Measurements from ENCODE around the gene MAP2K5. TPM values are rescaled to one million over a fixed set of nuclear protein-coding genes. Genes with fewer than 3 reads are reported as not detected.
A peak's percentile ranks its signal among the peaks of the same experiment; 100 is the strongest.

The MAP2K5 gene
- total RNA-seq, 1 experiment from 2014 or later, result 3.8 TPM

DNA sequence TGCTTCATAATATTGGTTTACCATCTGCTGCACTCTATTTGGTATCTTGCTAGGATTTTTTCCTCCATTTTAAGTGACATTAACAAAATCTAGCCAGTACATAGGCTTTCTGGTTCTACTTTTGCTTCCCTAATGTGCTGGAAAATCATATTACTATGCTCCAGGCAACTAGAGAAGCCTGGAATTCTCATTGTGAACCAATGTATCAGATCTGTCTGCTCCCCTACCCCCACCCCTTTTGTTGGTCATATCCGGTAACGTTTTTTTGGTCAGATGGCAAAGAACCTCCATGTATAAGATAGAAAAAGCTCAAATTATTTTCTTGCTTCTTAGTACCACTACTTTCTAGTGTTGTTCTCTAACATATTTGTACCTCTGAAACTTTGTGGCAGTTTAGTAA, 17.1 kb downstream of the MAP2K5 start:
- DNase-seq (ENCODE audit: low spot score), result no peak

DNA sequence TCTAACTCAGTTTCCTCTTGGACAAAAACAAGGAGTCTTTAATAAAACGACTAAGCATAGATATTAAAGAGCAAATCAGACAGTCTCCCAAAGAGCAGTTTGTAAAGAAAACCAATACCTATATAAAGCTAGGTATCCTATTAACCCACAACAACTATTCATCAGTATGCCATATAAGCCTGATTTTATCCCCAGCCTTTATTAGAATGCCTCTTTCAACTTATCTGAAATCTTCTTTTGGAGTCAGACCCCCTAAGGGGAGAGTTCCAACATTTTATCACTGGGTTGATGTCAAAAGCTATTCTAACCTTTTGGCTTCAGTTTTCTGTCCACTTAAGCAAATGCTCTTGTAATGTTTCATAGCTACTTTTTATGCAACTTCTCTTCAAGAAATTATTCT, 17.8 kb downstream of the MAP2K5 start:
- no peak for DNase-seq (ENCODE audit: low spot score)

DNA sequence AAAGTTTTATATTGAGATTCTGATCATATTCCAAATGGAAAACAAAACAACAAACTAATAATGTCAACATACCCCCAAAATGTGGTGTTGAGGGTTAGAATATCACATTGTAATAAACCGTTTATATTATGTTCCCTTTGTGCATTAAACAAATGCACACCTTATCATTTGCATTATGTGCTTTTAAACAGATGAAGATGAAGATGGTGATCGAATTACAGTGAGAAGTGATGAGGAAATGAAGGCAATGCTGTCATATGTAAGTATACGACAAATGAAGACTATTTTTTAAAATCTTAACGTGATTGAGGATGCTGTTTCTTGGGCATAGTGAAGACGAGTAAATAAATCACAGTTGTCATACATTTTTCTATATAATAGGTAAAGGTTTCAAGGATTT, 20.6 kb downstream of the MAP2K5 start:
- no peak for DNase-seq (ENCODE audit: low spot score)

DNA sequence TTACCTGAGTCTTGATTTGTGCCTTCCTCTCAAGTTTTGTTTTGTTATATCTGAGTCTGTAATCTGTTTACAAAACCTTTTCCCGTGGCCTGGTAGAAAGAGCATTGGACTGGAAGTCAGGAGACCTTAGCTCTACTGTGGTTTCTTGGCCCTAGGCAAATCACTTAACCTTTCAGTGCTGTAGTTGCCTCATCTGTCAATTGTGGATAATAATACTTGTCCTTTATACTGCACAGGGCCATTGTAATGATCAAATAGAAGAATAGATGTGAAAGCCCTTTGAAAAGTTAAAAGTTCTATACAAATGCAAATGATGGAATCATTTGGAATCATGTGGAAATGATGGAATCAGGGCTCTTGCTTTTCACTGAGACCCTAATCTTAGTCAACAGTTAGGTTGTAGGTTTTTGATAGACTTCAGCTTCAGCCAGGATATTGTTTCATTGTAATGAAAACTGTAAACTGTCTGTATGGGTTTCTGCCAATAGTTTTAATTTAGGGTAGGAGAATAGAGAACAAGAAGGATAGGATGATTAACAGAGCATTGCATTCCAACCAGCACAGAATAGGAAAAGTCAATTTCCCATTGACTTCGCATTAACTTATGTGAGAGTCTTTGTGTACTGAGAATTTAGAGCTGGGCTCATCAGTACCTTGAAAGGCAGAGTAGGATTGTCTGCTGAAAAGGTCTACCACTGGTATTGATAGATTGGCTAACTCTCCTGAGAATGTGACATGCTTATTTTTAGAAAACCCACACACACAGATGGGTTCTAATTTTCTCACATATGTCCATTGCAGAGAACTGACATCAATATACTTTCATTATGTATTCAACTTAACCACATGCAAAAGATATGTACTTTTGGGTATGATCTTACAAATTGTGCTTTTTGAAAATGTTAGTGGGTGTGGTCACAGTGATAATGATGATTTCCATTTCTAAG, 21.8 kb downstream of the MAP2K5 start:
- no peak for DNase-seq (ENCODE audit: low spot score)

DNA sequence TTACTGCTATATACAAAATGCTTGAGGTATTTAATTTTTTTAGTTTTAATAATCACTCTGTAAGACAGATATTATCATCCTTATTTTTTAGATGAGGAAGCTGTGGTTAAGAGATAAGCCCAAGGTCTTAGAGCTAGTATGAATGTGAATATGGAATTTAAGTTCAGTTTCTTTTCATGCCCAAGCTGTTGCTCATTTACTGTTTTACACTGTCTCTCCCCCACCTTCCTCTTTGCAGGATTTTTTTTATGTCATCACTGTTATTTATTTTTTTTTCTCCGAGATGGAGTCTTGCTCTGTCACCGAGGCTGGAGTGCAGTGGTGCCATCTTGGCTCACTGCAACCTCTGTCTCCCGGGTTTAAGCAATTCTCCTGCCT, 22.5 kb downstream of the MAP2K5 start:
- no peak for DNase-seq (ENCODE audit: low spot score)

DNA sequence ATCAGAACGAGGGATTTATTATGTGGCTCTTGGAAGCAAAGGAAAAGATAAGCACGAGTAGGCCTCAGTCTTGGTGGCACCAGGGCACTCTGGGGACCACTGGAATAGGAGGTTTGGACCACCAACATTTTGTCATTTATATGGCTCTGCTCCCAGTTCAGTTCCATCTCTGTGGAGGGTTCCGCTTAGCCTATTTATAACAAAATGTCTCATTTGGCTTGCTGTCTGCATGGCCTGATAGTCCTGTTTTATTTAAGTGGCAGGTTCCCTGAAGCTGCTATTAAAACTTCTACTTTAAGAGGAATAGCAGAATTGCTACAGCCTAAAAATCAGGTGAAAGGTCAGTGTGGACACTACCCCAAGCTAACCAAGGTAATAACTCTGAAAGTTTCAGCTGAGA, 27.2 kb downstream of the MAP2K5 start:
- no peak for DNase-seq (ENCODE audit: low spot score)

DNA sequence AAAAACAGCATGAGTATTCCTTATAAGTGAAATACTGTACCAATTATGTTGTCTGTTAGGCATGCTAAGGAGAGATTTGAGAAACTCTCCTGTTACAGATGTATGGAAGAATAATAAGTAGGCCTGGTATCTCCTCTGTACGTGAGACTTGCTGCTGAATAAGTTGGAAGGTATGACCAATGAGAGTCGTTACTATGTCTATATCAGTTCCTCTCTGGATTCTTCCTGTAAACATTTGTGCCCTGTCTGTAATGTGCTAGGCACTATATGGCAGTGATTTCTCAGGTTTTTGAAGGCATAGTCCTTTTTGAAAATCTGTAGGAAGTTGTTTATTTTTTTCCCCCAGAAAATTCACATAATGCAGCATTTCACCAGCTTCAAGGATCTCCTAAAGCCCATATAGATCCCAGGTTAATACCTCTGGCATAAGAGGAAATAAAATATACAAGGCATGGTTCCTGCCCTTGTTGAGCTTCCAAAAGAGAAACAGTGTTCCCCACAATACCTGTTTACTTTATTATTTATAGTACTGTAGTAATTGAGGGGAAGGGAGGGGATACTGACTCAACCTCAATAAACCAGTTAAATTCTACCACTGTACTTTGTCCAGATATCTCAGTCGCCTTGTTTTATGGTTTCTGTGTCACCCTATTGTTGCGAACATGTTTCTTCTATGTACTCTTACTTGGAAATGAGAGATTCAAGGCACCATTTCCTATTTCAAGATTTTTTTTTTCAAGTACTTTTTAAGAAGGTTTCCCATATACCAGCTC, 28.6 kb downstream of the MAP2K5 start:
- peak; percentile 25 for DNase-seq (ENCODE audit: low spot score)

DNA sequence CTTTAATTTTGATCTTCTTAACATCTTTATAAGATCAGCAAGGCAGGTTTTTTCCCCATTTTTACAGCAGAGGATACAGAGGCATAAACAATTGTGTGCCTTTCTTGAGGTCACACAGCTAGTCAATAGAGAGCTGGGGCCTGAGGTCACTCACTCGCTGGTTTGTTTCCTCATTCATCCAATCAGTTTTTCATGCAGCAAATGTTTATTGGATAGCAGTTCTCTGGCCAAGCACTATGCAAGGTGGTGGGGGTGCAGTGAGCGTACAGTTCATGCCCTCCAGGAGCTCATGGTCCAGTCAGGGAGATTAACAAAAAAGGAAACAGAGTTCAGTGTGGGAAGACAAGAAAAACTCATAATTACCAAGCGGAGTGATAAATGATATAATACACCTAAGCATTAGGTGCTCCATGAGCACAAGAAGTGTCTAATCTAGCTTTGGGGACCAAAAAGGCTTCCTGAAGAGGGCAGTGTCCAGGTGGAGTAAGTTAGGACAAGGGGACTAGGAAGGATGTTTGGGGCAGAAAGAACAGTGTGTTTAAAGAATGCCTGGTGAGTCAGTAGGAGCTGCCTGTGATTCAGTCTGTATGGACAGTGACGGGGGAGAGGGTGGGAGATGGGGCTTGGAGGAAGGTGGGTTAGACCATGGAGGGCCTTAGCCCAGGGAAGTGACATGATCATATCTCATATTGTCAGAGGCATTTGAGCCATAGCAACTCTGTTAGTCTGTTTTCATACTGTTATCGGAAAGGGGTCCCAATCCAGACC, 29.3 kb downstream of the MAP2K5 start:
- DNase-seq (ENCODE audit: low spot score), result peak; percentile 27

DNA sequence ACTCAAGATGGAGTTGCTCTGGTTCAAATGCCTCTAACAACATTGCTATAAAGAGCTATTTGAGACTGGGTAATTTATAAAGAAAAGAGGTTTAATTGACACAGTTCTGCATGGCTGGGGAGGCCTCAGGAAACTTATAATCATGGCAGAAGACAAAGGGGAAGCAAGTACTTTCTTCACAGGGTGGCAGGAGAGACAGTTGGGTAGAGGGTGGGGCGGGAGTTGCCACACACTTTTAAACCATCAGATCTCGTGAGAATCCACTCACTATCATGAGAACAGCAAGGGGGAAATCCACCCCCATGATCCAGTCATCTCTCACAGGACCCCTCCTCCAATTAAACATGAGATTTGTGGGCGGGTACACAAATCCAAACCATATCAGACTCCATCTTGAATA, 30.7 kb downstream of the MAP2K5 start:
- no peak for DNase-seq (ENCODE audit: low spot score)

DNA sequence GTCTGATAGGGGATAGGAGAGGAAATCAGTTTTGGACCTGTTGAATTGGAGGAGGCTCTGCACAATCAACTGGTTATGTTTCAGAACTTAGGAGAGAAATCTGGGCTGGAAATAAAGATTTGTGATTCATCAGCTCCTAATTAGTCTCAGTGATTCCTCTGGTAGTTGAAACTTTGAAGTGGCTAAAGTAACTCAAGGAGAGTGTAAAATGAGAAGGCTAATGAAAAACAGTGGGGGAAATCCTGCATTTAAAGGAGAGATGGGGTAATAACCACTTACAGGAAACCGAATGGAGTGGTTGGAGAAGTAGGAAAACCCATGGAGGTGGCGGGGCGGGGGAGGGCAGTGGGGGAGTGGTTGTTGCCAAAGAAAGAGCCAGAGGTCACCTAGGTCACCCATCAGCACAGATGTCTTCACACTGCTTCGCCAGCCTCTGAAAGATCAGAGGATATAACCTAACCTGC, 32.6 kb downstream of the MAP2K5 start:
- DNase-seq (ENCODE audit: low spot score), result no peak

DNA sequence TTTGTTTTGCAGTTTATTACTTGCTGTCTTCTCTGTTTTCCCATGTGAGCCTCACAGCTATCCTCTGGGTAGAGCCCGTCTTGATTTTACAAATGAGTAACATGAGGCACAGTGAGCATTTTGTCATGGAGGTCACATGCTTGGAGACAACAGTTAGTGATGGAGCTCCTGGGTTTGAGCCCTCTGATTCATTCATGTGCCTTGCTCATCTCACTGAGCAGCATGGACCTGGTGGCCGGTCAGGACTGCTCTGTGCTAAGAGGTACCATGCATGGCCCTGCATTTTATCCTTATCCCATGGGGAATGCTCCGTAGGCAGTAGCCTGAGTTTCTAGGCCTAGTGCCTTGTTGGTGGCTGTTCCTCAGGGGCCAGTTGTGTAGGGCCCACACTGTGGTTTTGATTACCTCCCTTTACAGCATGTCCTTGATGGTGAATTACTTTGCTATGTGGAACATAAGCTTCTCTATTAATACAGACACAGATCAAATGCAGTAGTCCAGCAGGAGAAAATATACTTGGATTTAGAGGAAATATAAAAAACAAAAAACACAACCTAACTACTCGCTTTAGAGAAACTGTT, 35.6 kb downstream of the MAP2K5 start:
- no peak for DNase-seq (ENCODE audit: low spot score)

DNA sequence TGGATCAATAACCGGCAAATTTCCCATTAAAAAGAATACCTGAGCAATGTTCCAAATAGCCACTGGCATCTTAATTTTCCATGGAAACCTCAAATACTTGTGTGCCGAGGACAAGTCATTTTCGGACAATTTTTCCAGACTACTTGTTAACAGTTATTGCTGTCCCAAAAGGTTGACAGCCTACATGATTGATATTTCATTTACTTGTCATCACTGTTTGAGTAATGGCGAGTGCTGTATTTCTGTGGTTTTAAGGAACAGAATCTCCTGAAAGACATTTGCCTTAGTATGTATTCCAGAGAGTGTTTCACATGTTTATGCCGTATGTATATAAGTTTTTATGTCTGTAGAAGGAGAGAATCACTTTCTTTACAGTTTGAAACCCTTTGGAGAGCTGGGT, 36.7 kb downstream of the MAP2K5 start:
- no peak for DNase-seq (ENCODE audit: low spot score)

DNA sequence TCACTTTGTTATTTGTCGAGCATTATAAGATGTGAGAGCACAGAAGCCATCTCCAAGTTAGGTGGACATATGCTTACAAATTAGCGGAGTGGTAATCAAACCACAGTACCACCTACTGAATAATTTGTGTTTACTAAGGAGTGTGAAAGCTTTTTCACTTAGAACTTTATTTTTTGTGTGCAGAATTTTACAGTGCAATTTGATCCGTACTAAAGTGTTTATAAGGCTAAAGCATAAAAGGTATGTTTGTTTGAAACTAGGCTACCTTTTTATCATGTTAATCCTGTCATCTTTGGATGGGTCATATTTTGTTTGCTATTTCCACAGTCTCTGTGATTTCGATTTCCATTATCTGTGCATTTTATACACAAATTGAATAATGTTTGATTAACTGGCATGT, 37.5 kb downstream of the MAP2K5 start:
- no peak for DNase-seq (ENCODE audit: low spot score)

DNA sequence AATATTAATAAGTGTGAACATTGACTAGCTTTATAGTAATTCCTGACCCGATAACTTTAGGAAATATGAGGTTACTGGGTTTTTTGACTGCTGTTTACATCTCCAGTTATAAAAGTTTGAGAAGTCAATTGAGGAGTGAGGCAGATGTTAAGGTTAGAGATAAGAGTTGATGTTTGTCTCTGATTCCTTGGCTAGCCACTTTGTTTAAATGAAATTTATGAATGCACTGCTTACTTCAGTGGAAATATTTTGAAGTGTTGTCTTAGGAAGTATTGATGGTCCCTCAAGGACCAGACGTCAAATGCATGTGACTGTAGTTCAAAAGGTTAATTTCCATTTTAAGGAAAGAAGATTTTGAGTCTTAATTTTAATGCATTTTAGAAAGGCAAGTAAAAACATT, 41.7 kb downstream of the MAP2K5 start:
- no peak for DNase-seq (ENCODE audit: low spot score)

DNA sequence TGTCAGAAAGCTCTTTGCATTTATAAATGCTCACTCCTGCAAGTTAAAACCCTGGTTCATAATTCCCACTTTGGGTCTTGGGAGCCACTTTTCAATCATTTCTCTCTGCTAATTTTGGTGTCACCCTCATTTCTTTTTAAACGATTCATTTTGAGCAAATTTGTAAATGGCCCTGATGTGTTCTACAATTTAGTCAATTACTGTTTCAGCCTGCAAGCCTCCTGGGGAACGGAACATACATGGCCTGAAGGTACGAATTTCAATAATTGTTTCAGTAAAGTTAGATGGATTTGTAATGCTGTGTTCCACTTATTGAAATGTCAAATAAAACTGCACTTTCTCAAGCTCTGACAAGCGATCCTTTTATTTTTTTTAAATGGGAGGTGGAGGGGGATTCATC, 43.2 kb downstream of the MAP2K5 start:
- DNase-seq (ENCODE audit: low spot score), result no peak

DNA sequence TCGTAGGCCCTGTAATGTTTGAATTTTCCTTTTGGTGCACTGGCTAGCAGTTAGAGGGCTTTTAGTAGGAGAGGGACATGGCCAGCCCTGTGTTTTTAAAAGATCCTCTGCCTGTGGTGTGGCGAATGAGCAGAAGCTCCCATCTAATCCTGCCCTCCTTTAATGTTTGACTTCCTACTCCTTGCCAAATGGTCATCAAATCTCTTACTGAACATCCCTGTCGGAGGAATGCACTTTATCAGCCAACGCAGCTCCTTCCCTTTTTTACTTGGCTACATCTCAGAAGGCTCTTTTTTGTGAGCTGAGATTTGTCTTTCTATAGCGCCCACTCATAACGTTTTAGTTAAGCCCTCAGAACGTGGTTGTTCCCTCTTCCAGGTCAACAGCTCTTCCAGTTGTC, 44.8 kb downstream of the MAP2K5 start:
- no peak for DNase-seq (ENCODE audit: low spot score)

DNA sequence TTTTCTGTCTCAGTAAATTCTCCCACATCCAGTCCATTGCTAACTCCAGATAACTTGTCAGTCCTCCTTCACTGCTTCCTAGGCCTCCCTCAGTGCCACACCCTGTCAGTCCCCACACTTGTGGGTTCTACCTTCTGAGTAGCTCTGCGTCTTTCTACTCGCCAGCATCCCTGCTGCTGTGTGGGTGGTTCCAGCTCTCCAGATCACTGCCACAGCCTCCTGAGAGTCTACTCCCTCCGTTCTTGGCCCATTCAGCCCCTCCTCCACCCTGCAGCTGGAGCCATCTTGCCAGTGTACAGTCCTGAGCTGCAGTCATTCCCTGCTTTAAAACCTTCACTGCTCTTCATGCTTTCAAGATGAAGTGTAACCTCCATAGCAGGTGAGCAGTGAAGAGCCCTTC, 45.3 kb downstream of the MAP2K5 start:
- DNase-seq (ENCODE audit: low spot score), result no peak

DNA sequence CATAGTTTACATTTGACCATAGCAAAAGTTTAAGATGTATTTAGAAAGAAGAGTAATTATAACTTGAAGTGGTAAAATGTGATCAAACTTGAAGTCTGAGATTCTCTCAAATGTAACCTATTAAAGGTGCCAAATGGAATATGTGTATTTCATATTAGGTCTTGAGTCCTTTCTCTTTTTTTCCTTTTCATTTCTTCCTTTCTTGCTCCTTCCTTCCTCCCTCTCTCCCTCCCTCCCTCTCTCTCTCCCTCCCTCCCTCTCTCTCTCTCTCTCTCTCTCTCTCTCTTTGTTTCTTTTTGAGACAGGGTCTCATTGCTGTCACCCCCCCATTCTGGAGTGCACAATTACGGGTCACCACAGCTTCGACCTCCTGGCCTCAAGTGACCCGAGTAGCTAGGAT, 47.7 kb downstream of the MAP2K5 start:
- no peak for DNase-seq (ENCODE audit: low spot score)

DNA sequence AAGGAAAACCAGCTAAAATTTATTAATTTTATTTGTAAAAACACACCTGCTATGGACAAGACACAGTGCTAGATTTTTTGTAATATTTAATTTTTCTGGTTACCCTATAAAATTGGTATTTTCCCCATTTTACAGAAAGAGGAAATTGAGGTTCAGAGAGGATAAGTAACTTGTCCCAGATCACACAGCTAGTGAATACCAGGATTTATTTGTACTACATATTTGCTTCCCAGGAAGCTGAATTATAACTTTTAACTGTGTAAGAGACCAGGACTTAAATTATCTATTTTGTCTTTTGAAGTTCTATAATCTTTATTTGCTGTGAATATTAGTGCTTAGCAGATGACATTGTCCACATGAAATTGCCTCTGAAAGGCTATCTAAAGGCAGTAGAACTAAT, 49.7 kb downstream of the MAP2K5 start:
- no peak for DNase-seq (ENCODE audit: low spot score)

DNA sequence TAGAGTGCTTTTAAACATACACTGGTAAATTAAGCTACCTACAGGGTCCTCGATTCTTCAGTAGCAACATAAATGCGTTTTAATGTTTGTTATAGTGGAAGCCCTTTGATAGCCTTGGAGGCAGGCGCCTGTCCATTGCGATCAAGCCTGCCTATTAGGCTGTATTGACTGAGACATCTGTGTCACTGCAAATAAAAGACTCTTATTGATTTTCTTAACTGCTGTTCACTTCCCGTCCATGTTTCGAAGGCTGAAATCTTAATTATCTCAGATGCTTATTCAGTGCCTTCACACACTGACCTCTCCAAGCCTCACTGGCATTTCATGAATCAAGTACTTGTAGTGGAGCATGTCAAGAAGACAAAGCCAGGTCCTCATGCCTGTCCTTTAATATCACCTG, 51.1 kb downstream of the MAP2K5 start:
- DNase-seq (ENCODE audit: low spot score), result no peak

DNA sequence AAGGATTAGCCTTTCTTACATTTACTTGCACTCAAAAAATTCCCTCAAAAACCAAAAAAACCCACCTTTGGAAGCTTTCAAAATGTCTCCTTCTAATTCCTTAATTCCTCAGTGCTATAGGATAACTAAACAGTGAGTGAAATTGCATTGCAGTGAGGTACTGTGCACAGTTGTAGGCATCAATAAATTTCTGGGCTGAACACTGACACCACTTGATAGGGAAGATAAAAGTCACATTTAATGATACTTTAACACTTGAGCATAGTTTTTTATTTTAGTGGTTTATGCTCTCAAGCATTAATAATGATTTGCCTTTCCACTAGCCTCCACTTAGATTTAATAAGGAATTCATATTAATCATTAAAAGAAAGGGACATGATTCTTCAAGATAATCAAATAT, 52.3 kb downstream of the MAP2K5 start:
- no peak for DNase-seq (ENCODE audit: low spot score)

DNA sequence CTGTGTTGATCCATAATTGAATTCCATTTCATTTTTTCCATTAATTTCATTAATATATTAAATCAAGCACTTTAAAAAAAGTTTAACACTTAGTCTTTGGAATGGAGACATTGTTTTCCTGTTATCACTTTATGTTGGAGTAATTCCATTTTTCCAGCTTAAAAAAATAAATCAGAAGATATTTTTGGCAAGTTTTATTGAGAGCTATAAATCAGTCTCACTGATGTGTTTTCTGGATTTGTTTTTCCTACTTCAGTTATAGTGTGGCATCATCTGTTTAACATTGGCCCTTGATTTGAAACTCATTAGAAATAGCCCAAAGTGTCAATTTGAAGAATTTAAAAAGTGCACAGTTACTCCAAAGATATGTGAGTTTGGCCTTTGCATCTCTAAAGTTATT, 53.1 kb downstream of the MAP2K5 start:
- no peak for DNase-seq (ENCODE audit: low spot score)

Measured in HT-29 (cell line).